HG02973 (cell line): ENCODE measurements around the gene RTKN2.
A peak's percentile ranks its signal among the peaks of the same experiment; 100 is the strongest.
"Not testable (repeated sequence)": the region's sequence is repeated elsewhere in the genome, so short reads cannot be mapped to it uniquely, and the experiment has no call there.

Source experiments
- ATAC-seq: cut with Tn5 transposase; IDR thresholded peaks from one replicate; pipeline ENCODE4 v1.9.1; 2021; ENCODE audit warnings: moderate library complexity; ENCODE audit not compliant: unreplicated experiment

The RTKN2 gene

GRCh38 chr10:62261666-62262065 lies 7.0 kb downstream of the RTKN2 start:
- no peak for ATAC-seq

- no peak for ATAC-seq
Measured at GRCh38 chr10:62259998-62260397, 8.6 kb downstream of the RTKN2 start.

GRCh38 chr10:62259456-62259855 lies 9.2 kb downstream of the RTKN2 start:
- no peak for ATAC-seq

- no peak for ATAC-seq
Measured at GRCh38 chr10:62258926-62259325, 9.7 kb downstream of the RTKN2 start.

GRCh38 chr10:62253704-62254103 lies 14.9 kb downstream of the RTKN2 start:
- no peak for ATAC-seq

- no peak for ATAC-seq
Measured at GRCh38 chr10:62252051-62252450, 16.6 kb downstream of the RTKN2 start.

- no peak for ATAC-seq
Measured at GRCh38 chr10:62250594-62251198, 17.9 kb downstream of the RTKN2 start.

- ATAC-seq, result no peak
Measured at GRCh38 chr10:62249957-62250356, 18.7 kb downstream of the RTKN2 start.

- no peak for ATAC-seq
Measured at GRCh38 chr10:62248465-62248864, 20.2 kb downstream of the RTKN2 start.

GRCh38 chr10:62244785-62245467 lies 23.7 kb downstream of the RTKN2 start:
- peak; percentile 59 for ATAC-seq

- no peak for ATAC-seq
Measured at GRCh38 chr10:62244088-62244487, 24.6 kb downstream of the RTKN2 start.

GRCh38 chr10:62243647-62243997 lies 25.0 kb downstream of the RTKN2 start:
- ATAC-seq, result peak; percentile 42

GRCh38 chr10:62242965-62243646 lies 25.5 kb downstream of the RTKN2 start:
- ATAC-seq, result peak; percentile 90

GRCh38 chr10:62241521-62241920 lies 27.1 kb downstream of the RTKN2 start:
- not testable (repeated sequence) for ATAC-seq

- ATAC-seq, result no peak
Measured at GRCh38 chr10:62239994-62240393, 28.6 kb downstream of the RTKN2 start.

- ATAC-seq, result no peak
Measured at GRCh38 chr10:62238880-62239279, 29.8 kb downstream of the RTKN2 start.

- ATAC-seq, result no peak
Measured at GRCh38 chr10:62237966-62238365, 30.7 kb downstream of the RTKN2 start.

GRCh38 chr10:62237506-62237905 lies 31.1 kb downstream of the RTKN2 start:
- no peak for ATAC-seq

- ATAC-seq, result no peak
Measured at GRCh38 chr10:62234077-62234605, 34.5 kb downstream of the RTKN2 start.

GRCh38 chr10:62233356-62234076 lies 35.1 kb downstream of the RTKN2 start:
- ATAC-seq, result no peak

- no peak for ATAC-seq
Measured at GRCh38 chr10:62231805-62232204, 36.8 kb downstream of the RTKN2 start.
